ENCODE data around the gene SUCNR1. TPM values are rescaled to one million over a fixed set of nuclear protein-coding genes. Genes with fewer than 3 reads are reported as not detected.

The SUCNR1 gene
- total and polyA plus RNA-seq, 2 donors (not counting 1 experiment from before 2014, with no cell fraction given), result not detected

GRCh38 chr3:151931171-151931570 lies 57.7 kb downstream of the SUCNR1 start:
- Histone ChIP-seq H3K79me2 (ENCODE audit: control insufficient read depth, insufficient read depth, low read length) (no peaks in the 10 kb centered on the region), H4K20me1 (ENCODE audit: control insufficient read depth, insufficient read depth, low read length, poor library complexity, severe bottlenecking) (no peaks in the 10 kb centered on the region), H3K36me3 (replicated peaks in 1 of 2; ENCODE audit: control extremely low read depth in 1 of 2, control insufficient read depth in 1 of 2, extremely low read depth in 1 of 2, insufficient read depth in 2 of 2, low read length in 1 of 2) (no peaks in the 10 kb centered on the region), H3K9me3 (ENCODE audit: control extremely low read depth in 1 of 3, control insufficient read depth in 2 of 3, insufficient read depth in 1 of 3, low read length in 2 of 3) (no peaks in the 10 kb centered on the region), H3K27me3 (replicated peaks in 1 of 4; ENCODE audit: control extremely low read depth in 1 of 4, control insufficient read depth in 3 of 4, insufficient read depth in 4 of 4, low read length in 3 of 4) (no peaks in the 10 kb centered on the region), H3K4me3 (ENCODE audit: control extremely low read depth in 1 of 5, extremely low read depth in 1 of 5, insufficient read depth in 1 of 5, low read depth in 2 of 5, low read length in 4 of 5) (no peak overlapping the region), H3K4me1 (ENCODE audit: control insufficient read depth in 2 of 2, insufficient read depth in 2 of 2, low read length in 2 of 2) (no peaks in the 10 kb centered on the region), H3K9ac (ENCODE audit: low read length) (no peak overlapping the region), H3K4me2 (replicated peaks; ENCODE audit: low read depth, low read length, poor library complexity, severe bottlenecking) (no peak overlapping the region), H2AFZ (ENCODE audit: insufficient read depth, low read depth, low read length, poor library complexity, severe bottlenecking) (no peak overlapping the region), H3K27ac (ENCODE audit: low read length in 2 of 2) (no peak overlapping the region)
- no peaks in the 10 kb centered on the region for H3K4me1 Mint-ChIP-seq
- intact Hi-C loops (cut with micrococcal nuclease), result no loop called here
- no CpG with 5 or more reads among the region's 1 CpG for WGBS (ENCODE audit: insufficient coverage)
- no peak overlapping the region for H3K27ac Mint-ChIP-seq
- H3K4me3 Mint-ChIP-seq, result no peak overlapping the region
- ATAC-seq (ENCODE audit: low read depth), result no peak
- no peaks in the 10 kb centered on the region for H3K9me3 Mint-ChIP-seq (ENCODE audit: insufficient read depth)
- no peak for DNase-seq
- ChIA-PET CTCF (no interaction called here), POLR2A (no interaction called here)
- peaks cover 6% of the 10 kb centered on the region for H3K27me3 Mint-ChIP-seq
- TF ChIP-seq EZH2 (IDR thresholded peaks at IDR 0.05; ENCODE audit: borderline replicate concordance, insufficient read depth, low read depth, low read length, poor library complexity, severe bottlenecking) (no peak), CTCF (IDR thresholded peaks at IDR 0.05) (no peak)

GRCh38 chr3:151933234-151933853 lies 59.9 kb downstream of the SUCNR1 start:
- no peaks in the 10 kb centered on the region for H3K9me3 ChIP-seq (ENCODE audit: control extremely low read depth in 1 of 3, control insufficient read depth in 2 of 3, insufficient read depth in 1 of 3, low read length in 2 of 3)
- intact Hi-C loops (cut with micrococcal nuclease), result no loop called here
- no peak overlapping the region for H3K27ac ChIP-seq (ENCODE audit: low read length in 2 of 2)
- H4K20me1 ChIP-seq (ENCODE audit: control insufficient read depth, insufficient read depth, low read length, poor library complexity, severe bottlenecking), result no peaks in the 10 kb centered on the region
- no peak for DNase-seq
- no peaks in the 10 kb centered on the region for H3K27me3 ChIP-seq (replicated peaks in 1 of 4; ENCODE audit: control extremely low read depth in 1 of 4, control insufficient read depth in 3 of 4, insufficient read depth in 4 of 4, low read length in 3 of 4)
- no peak for ATAC-seq (ENCODE audit: low read depth)
- no peaks in the 10 kb centered on the region for H3K9me3 Mint-ChIP-seq (ENCODE audit: insufficient read depth)
- CTCF ChIA-PET, result no interaction called here
- no peak overlapping the region for H2AFZ ChIP-seq (ENCODE audit: insufficient read depth, low read depth, low read length, poor library complexity, severe bottlenecking)
- no peak overlapping the region for H3K4me3 Mint-ChIP-seq
- no peak overlapping the region for H3K9ac ChIP-seq (ENCODE audit: low read length)
- no peaks in the 10 kb centered on the region for H3K4me1 ChIP-seq (ENCODE audit: control insufficient read depth in 2 of 2, insufficient read depth in 2 of 2, low read length in 2 of 2)
- H3K79me2 ChIP-seq (ENCODE audit: control insufficient read depth, insufficient read depth, low read length), result no peaks in the 10 kb centered on the region
- H3K4me3 ChIP-seq (ENCODE audit: control extremely low read depth in 1 of 5, extremely low read depth in 1 of 5, insufficient read depth in 1 of 5, low read depth in 2 of 5, low read length in 4 of 5), result no peak overlapping the region
- no peak overlapping the region for H3K27ac Mint-ChIP-seq
- POLR2A ChIA-PET, result no interaction called here
- no peak overlapping the region for H3K4me2 ChIP-seq (replicated peaks; ENCODE audit: low read depth, low read length, poor library complexity, severe bottlenecking)
- H3K4me1 Mint-ChIP-seq, result no peaks in the 10 kb centered on the region
- no CpG with 5 or more reads among the region's 2 CpGs for WGBS (ENCODE audit: insufficient coverage)
- H3K27me3 Mint-ChIP-seq, result peaks cover 3% of the 10 kb centered on the region
- TF ChIP-seq EZH2 (IDR thresholded peaks at IDR 0.05; ENCODE audit: borderline replicate concordance, insufficient read depth, low read depth, low read length, poor library complexity, severe bottlenecking), result no peak
- no peak for TF ChIP-seq CTCF (IDR thresholded peaks at IDR 0.05)
- H3K36me3 ChIP-seq (replicated peaks in 1 of 2; ENCODE audit: control extremely low read depth in 1 of 2, control insufficient read depth in 1 of 2, extremely low read depth in 1 of 2, insufficient read depth in 2 of 2, low read length in 1 of 2), result no peaks in the 10 kb centered on the region

Other genes with a start within 250 kb of the SUCNR1 start
- not detected in 2 replicates for gene AADACL2, start 139.7 kb upstream of the SUCNR1 start, total RNA-seq
- gene AADACL2, start 139.7 kb upstream of the SUCNR1 start, polyA plus RNA-seq, result not detected in 2 replicates
- not detected in 2 replicates for gene AADAC, start 59.5 kb upstream of the SUCNR1 start, total RNA-seq
- gene AADAC, start 59.5 kb upstream of the SUCNR1 start, polyA plus RNA-seq, result not detected in 2 replicates